ENCODE results near the gene IFT74. TPM values are rescaled to one million over a fixed set of nuclear protein-coding genes. Genes with fewer than 3 reads are reported as not detected.

IFT74 gene
- total RNA-seq, 1 experiment from 2014 or later: 16.2 TPM

DNA sequence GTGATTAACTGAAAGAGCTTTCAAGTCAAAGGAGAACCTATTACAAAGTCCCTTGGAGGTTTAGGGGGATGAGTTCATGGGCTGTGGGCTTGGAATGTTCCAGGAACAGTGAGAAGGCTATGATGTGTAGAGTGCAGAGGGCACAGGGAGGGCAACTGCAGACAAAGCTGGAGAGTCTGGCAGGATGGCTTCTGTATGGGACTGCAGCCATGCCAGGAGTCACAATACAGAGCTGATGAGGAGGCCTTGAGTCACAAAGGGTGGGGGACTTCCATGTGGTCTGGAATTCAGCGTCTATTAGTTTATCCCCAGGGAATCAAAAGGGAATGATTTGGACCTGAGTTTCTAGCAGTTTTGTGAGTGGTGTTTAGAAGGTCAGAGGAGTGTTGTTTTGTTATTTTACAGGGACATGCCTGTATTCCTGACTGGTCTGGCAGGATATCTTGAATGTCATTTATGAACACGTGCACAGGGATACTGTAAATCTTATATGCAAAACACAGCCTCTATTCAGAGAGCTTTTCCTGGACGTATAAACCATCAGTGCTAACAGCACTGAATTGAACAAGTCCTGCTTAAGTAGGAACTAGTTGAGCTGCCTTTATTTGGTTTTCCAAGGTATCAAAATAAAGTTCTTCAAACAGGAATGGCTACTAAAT lies 138.6 kb downstream of the IFT74 start:
- Histone ChIP-seq H3K14ac (ENCODE audit: insufficient read depth, low read length) (no peak overlapping the region), H3K23ac (ENCODE audit: insufficient read length, low read depth, low read length) (no peak overlapping the region), H3T11ph (ENCODE audit: low read length) (no peak overlapping the region), H2AFZ (ENCODE audit: low read length) (no peak overlapping the region), H3K9me3 (ENCODE audit: control insufficient read depth, low read depth, low read length) (no peaks in the 10 kb centered on the region), H3K4me2 (ENCODE audit: insufficient read depth, insufficient read length, low read length) (no peak overlapping the region), H2BK15ac (ENCODE audit: low read depth, low read length) (no peak overlapping the region), H3K56ac (ENCODE audit: insufficient read length, low read depth, low read length) (no peak overlapping the region), H3K4me1 (ENCODE audit: insufficient read depth, low read length) (no peaks in the 10 kb centered on the region), H4K91ac (ENCODE audit: insufficient read length, low read depth, low read length) (no peak overlapping the region), H3K18ac (ENCODE audit: insufficient read length, low read depth, low read length) (no peak overlapping the region), H3K27ac (ENCODE audit: insufficient read length, low read depth, low read length) (no peak overlapping the region), H3K23me2 (ENCODE audit: insufficient read length, low read depth, low read length, poor library complexity, severe bottlenecking) (no peaks in the 10 kb centered on the region), H3K4ac (ENCODE audit: low read depth, low read length) (no peak overlapping the region), H2AK5ac (ENCODE audit: insufficient read length, low read length) (no peak overlapping the region), H4K20me1 (ENCODE audit: control insufficient read depth, insufficient read depth, insufficient read length) (no peaks in the 10 kb centered on the region), H2BK5ac (ENCODE audit: insufficient read length, low read length) (no peak overlapping the region), H3K79me2 (ENCODE audit: insufficient read depth, low read length) (no peaks in the 10 kb centered on the region), H2BK120ac (ENCODE audit: low read depth, low read length, poor library complexity, severe bottlenecking) (no peak overlapping the region), H3K9ac (ENCODE audit: extremely low read depth, insufficient read length, low read length) (no peak overlapping the region), H3K79me1 (ENCODE audit: insufficient read depth, low read depth, low read length, poor library complexity, severe bottlenecking) (no peaks in the 10 kb centered on the region), H4K5ac (ENCODE audit: insufficient read length, low read depth, low read length) (no peak overlapping the region), H2BK20ac (ENCODE audit: low read depth, low read length, poor library complexity, severe bottlenecking) (no peak overlapping the region), H2BK12ac (ENCODE audit: insufficient read length, low read depth, low read length) (no peak overlapping the region), H3K27me3 (ENCODE audit: insufficient read depth, low read length) (no peaks in the 10 kb centered on the region), H4K8ac (replicated peaks; ENCODE audit: insufficient read length, low read depth, low read length) (no peak overlapping the region)
- DNase-seq: no peak
- no CpG with 5 or more reads among the region's 3 CpGs for WGBS (ENCODE audit: extremely low coverage, insufficient read length, low lambda C conversion rate)
- peaks cover 0 to 7% of the 10 kb centered on the region in 2 experiments; a peak in 3 of 5 replicates for H3K9me3 Mint-ChIP-seq
- TF ChIP-seq, protein P1, sequence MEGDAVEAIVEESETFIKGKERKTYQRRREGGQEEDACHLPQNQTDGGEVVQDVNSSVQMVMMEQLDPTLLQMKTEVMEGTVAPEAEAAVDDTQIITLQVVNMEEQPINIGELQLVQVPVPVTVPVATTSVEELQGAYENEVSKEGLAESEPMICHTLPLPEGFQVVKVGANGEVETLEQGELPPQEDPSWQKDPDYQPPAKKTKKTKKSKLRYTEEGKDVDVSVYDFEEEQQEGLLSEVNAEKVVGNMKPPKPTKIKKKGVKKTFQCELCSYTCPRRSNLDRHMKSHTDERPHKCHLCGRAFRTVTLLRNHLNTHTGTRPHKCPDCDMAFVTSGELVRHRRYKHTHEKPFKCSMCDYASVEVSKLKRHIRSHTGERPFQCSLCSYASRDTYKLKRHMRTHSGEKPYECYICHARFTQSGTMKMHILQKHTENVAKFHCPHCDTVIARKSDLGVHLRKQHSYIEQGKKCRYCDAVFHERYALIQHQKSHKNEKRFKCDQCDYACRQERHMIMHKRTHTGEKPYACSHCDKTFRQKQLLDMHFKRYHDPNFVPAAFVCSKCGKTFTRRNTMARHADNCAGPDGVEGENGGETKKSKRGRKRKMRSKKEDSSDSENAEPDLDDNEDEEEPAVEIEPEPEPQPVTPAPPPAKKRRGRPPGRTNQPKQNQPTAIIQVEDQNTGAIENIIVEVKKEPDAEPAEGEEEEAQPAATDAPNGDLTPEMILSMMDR (conservative IDR thresholded peaks at IDR 0.05): no peak
- no peaks in the 10 kb centered on the region for H3K4me1 Mint-ChIP-seq
- H3K4me3 Mint-ChIP-seq: no peak overlapping the region
- peaks cover 0 to 5% (median 0%) of the 10 kb centered on the region in 3 experiments; a peak in 2 of 7 replicates for H3K36me3 Mint-ChIP-seq (ENCODE audit: insufficient read depth in 1 of 3, low read depth in 3 of 3)
- no peaks in the 10 kb centered on the region; the same call in 1 of the 2 replicates for H3K27me3 Mint-ChIP-seq (ENCODE audit: low read depth)
- no peak overlapping the region; a peak in 1 of 7 replicates for H3K27ac Mint-ChIP-seq
